GM23338 (cell line): ENCODE data around the gene PIGZ. TPM values are rescaled to one million over a fixed set of nuclear protein-coding genes. Genes with fewer than 3 reads are reported as not detected.

Experiments used
- ATAC-seq: fragments of 200-7000 bp; cut with Tn5 transposase; 3 replicates; pipeline ENCODE4 v1.9.1; 2020
- DNase-seq: peaks from one replicate; pipeline ENCODE4 v3.0.0-alpha.2; 2015; ENCODE audit warnings: low spot score
- H2AFZ ChIP-seq: fragments of 200-600 bp; sonication (generic); 2 replicates; pipeline ENCODE4 v1.8.0; 2016; ENCODE audit warnings: antibody characterized with exemption, mild to moderate bottlenecking, moderate library complexity
- H3F3A ChIP-seq: fragments of 200-600 bp; sonication (generic); replicated peaks from 2 replicates; pipeline ENCODE4 v1.8.0; 2017; ENCODE audit warnings: antibody characterized with exemption, mixed run types, low read depth
- H3K27ac ChIP-seq: fragments of 200-600 bp; sonication (generic); 2 replicates; pipeline ENCODE4 v1.6.1; 2016; ENCODE audit warnings: low read depth
- H3K27me3 ChIP-seq: fragments of 200-600 bp; sonication (generic); 2 replicates; pipeline ENCODE4 v1.8.0; 2016; ENCODE audit warnings: mild to moderate bottlenecking, mixed run types, moderate library complexity; ENCODE audit not compliant: insufficient read depth
- H3K36me3 ChIP-seq: fragments of 200-600 bp; sonication (generic); 2 replicates; pipeline ENCODE4 v1.8.0; 2016; ENCODE audit warnings: mild to moderate bottlenecking; ENCODE audit not compliant: insufficient read depth
- H3K4me1 ChIP-seq: fragments of 200-600 bp; sonication (generic); 2 replicates; pipeline ENCODE4 v1.8.0; 2016; ENCODE audit warnings: mild to moderate bottlenecking, moderate library complexity; ENCODE audit not compliant: insufficient read depth
- H3K4me2 ChIP-seq: fragments of 200-600 bp; sonication (generic); 2 replicates; pipeline ENCODE4 v1.7.1; 2017; ENCODE audit warnings: mixed run types
- H3K4me3 ChIP-seq: fragments of 200-600 bp; sonication (generic); 2 replicates; pipeline ENCODE4 v1.6.1; 2016; ENCODE audit warnings: mixed run types
- H3K79me2 ChIP-seq: fragments of 200-600 bp; sonication (generic); replicated peaks from 2 replicates; pipeline ENCODE4 v1.8.0; 2017; ENCODE audit warnings: mild to moderate bottlenecking; ENCODE audit not compliant: insufficient read depth
- H3K9me2 ChIP-seq: fragments of 200-600 bp; sonication (generic); 2 replicates; pipeline ENCODE4 v1.8.0; 2017; ENCODE audit not compliant: insufficient read depth
- H4K20me1 ChIP-seq: fragments of 200-600 bp; sonication (generic); replicated peaks from 2 replicates; pipeline ENCODE4 v1.8.0; 2017; ENCODE audit warnings: mild to moderate bottlenecking; ENCODE audit not compliant: insufficient read depth
- H3K27ac Mint-ChIP-seq: 2 replicates; pipeline ENCODE4 v1.8.0; 2020; ENCODE audit warnings: inconsistent platforms, mild to moderate bottlenecking, moderate library complexity, mixed read lengths
- H3K27me3 Mint-ChIP-seq: 3 replicates; pipeline ENCODE4 v1.8.0; 2022; ENCODE audit warnings: low read depth, mild to moderate bottlenecking, moderate library complexity, mixed read lengths, inconsistent platforms; ENCODE audit not compliant: insufficient read depth, poor library complexity
- H3K36me3 Mint-ChIP-seq: 3 replicates; pipeline ENCODE4 v1.8.0; 2021; ENCODE audit warnings: low read depth, mild to moderate bottlenecking, inconsistent platforms, moderate library complexity, mixed read lengths
- H3K4me1 Mint-ChIP-seq: 3 replicates; pipeline ENCODE4 v1.8.0; 2020; ENCODE audit warnings: mild to moderate bottlenecking, inconsistent platforms, mixed read lengths
- H3K4me3 Mint-ChIP-seq: 3 replicates; pipeline ENCODE4 v1.8.0; 2021; ENCODE audit warnings: moderate library complexity, mild to moderate bottlenecking, inconsistent platforms, mixed read lengths
- H3K9me3 Mint-ChIP-seq: 3 replicates; pipeline ENCODE4 v1.8.0; 2020; ENCODE audit warnings: moderate library complexity, mild to moderate bottlenecking, inconsistent platforms, mixed read lengths
- CREB1 ChIP-seq: fragments of 250-450 bp; sonication (Bioruptor Pico); IDR thresholded peaks from 2 replicates; pipeline ENCODE4 v1.5.0; 2020; ENCODE audit warnings: low read depth, mild to moderate bottlenecking, moderate library complexity
- EZH2 ChIP-seq: fragments of 200-600 bp; sonication (generic); IDR thresholded peaks from one replicate; pipeline ENCODE4 v1.8.0; 2017; ENCODE audit warnings: antibody characterized with exemption, mild to moderate bottlenecking, low read depth; ENCODE audit not compliant: unreplicated experiment
- EZH2phosphoT487 ChIP-seq: fragments of 200-600 bp; sonication (generic); IDR thresholded peaks from one replicate; pipeline ENCODE4 v1.8.1; 2018; ENCODE audit warnings: antibody characterized with exemption; ENCODE audit not compliant: unreplicated experiment
- JUNB ChIP-seq: IDR thresholded peaks from one replicate; pipeline ENCODE4 v1.6.1; 2016; ENCODE audit warnings: antibody characterized with exemption; ENCODE audit not compliant: unreplicated experiment
- POLR2AphosphoS5 ChIP-seq: IDR thresholded peaks from 2 replicates; pipeline ENCODE4 v1.6.1; 2016; ENCODE audit warnings: antibody characterized with exemption, low read depth
- ZNF331 ChIP-seq: fragments of 250-450 bp; sonication (Bioruptor Pico); IDR thresholded peaks from 2 replicates; pipeline ENCODE4 v1.5.0; 2020; ENCODE audit warnings: low read depth, mild to moderate bottlenecking, moderate library complexity
- polyA plus RNA-seq: library from polyadenylated mRNA; unstranded; fragments of >200 nt; fragmentation: Nextera tagmentation; extraction: Ambion mirVana; gene quantifications from 2 replicates; pipeline ENCODE4 v1.2.1, GENCODE V29; 2016
- total RNA-seq: library from RNA; depleted of rRNA; stranded (reverse); fragments of >200 nt; shearing (Covaris generic); gene quantifications from 2 replicates; pipeline ENCODE4 v1.2.3, GENCODE V29; 2014
- TF ChIP-seq, protein P1 (sequence below): fragments of 250-450 bp; sonication (Bioruptor Pico); IDR thresholded peaks from 2 replicates; pipeline ENCODE4 v1.5.0; 2020; ENCODE audit warnings: mild to moderate bottlenecking, moderate library complexity
- TF ChIP-seq, protein P2 (sequence below), 2 experiments: fragments of 200-600 bp in 1 of 2; sonication (generic) in 1 of 2; conservative IDR thresholded peaks; 2 replicates each; pipeline versions ENCODE4 v1.5.1 to v1.6.1; 2016 to 2017; ENCODE audit warnings: antibody characterized with exemption in 2 of 2, low read depth in 2 of 2, mild to moderate bottlenecking in 2 of 2, moderate library complexity in 1 of 2
- TF ChIP-seq, protein P3 (sequence below): IDR thresholded peaks from one replicate; pipeline ENCODE4 v1.6.1; 2018; ENCODE audit warnings: antibody characterized with exemption; ENCODE audit not compliant: unreplicated experiment

The PIGZ gene
- total and polyA plus RNA-seq, 2 experiments from 2014 or later = 0.16 TPM; not detected in 1

DNA sequence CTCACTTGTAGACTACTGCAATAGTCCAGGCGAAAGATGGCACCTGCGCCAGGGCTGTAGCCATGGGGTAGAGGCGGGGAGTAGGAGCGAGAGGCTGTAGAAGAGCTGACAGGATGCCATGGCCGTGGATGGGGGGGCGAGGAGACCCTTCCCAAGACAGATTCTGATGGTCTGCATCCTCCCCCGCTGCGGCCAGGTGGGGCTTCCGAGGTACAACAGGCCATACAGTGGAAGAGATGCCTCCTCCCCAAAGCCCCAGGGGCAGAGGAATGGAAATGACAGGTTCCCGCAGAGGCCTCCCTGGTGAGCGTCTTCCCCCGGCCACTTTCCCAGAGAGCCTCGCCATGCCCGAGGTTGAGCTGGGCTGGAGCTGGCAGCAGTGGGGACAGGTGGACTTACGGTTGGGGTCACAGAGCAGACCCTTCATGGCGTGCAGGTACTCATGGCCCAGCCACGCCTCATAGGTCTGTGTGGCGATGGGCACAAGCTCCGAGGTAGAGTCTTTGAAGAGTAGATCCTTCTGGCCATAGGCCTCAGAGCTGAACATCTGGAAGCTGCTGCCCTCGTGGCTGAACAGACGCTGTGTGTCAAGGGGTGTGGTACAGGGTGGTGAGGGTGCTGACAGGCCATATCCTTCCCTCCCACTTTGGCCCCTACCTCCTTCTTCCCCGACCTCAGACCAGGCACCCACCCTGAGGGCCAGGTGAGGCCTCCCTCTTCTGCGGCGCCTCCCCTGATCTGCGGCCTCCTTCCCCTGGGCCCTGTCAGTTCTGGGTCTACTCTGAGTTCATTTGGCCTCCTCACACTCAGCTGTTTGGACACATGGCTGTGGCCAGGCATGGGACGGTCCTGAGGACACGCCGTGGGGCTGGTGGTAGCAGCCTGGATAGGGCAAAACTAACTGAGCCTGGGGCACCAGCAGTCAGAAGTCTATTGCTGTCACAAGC lies 47.4 kb upstream of the PIGZ start:
- H3K27ac Mint-ChIP-seq = no peak overlapping the region
- DNase-seq = no peak
- H3K36me3 Mint-ChIP-seq = no peaks in the 10 kb centered on the region
- no peaks in the 10 kb centered on the region for H3K27me3 ChIP-seq
- no peak overlapping the region for H3K4me3 Mint-ChIP-seq
- no peaks in the 10 kb centered on the region for H3F3A ChIP-seq
- ATAC-seq = no peak
- no peaks in the 10 kb centered on the region for H3K9me2 ChIP-seq
- H3K4me1 Mint-ChIP-seq = peaks cover 4% of the 10 kb centered on the region; the same call in 2 of the 3 replicates
- H3K79me2 ChIP-seq = no peaks in the 10 kb centered on the region
- no peaks in the 10 kb centered on the region for H4K20me1 ChIP-seq
- H3K4me2 ChIP-seq = no peak overlapping the region
- peaks cover 6% of the 10 kb centered on the region for H3K27me3 Mint-ChIP-seq
- no peaks in the 10 kb centered on the region for H3K9me3 Mint-ChIP-seq
- TF ChIP-seq JUNB = no peak
- TF ChIP-seq, protein P1, sequence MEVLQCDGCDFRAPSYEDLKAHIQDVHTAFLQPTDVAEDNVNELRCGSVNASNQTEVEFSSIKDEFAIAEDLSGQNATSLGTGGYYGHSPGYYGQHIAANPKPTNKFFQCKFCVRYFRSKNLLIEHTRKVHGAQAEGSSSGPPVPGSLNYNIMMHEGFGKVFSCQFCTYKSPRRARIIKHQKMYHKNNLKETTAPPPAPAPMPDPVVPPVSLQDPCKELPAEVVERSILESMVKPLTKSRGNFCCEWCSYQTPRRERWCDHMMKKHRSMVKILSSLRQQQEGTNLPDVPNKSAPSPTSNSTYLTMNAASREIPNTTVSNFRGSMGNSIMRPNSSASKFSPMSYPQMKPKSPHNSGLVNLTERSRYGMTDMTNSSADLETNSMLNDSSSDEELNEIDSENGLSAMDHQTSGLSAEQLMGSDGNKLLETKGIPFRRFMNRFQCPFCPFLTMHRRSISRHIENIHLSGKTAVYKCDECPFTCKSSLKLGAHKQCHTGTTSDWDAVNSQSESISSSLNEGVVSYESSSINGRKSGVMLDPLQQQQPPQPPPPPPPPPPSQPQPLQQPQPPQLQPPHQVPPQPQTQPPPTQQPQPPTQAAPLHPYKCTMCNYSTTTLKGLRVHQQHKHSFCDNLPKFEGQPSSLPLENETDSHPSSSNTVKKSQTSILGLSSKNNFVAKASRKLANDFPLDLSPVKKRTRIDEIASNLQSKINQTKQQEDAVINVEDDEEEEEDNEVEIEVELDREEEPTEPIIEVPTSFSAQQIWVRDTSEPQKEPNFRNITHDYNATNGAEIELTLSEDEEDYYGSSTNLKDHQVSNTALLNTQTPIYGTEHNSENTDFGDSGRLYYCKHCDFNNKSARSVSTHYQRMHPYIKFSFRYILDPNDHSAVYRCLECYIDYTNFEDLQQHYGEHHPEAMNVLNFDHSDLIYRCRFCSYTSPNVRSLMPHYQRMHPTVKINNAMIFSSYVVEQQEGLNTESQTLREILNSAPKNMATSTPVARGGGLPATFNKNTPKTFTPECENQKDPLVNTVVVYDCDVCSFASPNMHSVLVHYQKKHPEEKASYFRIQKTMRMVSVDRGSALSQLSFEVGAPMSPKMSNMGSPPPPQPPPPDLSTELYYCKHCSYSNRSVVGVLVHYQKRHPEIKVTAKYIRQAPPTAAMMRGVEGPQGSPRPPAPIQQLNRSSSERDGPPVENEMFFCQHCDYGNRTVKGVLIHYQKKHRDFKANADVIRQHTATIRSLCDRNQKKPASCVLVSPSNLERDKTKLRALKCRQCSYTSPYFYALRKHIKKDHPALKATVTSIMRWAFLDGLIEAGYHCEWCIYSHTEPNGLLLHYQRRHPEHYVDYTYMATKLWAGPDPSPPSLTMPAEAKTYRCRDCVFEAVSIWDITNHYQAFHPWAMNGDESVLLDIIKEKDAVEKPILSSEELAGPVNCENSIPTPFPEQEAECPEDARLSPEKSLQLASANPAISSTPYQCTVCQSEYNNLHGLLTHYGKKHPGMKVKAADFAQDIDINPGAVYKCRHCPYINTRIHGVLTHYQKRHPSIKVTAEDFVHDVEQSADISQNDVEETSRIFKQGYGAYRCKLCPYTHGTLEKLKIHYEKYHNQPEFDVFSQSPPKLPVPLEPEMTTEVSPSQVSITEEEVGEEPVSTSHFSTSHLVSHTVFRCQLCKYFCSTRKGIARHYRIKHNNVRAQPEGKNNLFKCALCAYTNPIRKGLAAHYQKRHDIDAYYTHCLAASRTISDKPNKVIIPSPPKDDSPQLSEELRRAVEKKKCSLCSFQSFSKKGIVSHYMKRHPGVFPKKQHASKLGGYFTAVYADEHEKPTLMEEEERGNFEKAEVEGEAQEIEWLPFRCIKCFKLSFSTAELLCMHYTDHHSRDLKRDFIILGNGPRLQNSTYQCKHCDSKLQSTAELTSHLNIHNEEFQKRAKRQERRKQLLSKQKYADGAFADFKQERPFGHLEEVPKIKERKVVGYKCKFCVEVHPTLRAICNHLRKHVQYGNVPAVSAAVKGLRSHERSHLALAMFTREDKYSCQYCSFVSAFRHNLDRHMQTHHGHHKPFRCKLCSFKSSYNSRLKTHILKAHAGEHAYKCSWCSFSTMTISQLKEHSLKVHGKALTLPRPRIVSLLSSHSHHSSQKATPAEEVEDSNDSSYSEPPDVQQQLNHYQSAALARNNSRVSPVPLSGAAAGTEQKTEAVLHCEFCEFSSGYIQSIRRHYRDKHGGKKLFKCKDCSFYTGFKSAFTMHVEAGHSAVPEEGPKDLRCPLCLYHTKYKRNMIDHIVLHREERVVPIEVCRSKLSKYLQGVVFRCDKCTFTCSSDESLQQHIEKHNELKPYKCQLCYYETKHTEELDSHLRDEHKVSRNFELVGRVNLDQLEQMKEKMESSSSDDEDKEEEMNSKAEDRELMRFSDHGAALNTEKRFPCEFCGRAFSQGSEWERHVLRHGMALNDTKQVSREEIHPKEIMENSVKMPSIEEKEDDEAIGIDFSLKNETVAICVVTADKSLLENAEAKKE (CRISPR knock-in tag) = no peak
- TF ChIP-seq, protein P2, sequence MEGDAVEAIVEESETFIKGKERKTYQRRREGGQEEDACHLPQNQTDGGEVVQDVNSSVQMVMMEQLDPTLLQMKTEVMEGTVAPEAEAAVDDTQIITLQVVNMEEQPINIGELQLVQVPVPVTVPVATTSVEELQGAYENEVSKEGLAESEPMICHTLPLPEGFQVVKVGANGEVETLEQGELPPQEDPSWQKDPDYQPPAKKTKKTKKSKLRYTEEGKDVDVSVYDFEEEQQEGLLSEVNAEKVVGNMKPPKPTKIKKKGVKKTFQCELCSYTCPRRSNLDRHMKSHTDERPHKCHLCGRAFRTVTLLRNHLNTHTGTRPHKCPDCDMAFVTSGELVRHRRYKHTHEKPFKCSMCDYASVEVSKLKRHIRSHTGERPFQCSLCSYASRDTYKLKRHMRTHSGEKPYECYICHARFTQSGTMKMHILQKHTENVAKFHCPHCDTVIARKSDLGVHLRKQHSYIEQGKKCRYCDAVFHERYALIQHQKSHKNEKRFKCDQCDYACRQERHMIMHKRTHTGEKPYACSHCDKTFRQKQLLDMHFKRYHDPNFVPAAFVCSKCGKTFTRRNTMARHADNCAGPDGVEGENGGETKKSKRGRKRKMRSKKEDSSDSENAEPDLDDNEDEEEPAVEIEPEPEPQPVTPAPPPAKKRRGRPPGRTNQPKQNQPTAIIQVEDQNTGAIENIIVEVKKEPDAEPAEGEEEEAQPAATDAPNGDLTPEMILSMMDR (conservative IDR thresholded peaks at IDR 0.05; ENCODE audit: low read depth in 2 of 2) = no peak
- no peak for TF ChIP-seq EZH2
- TF ChIP-seq POLR2AphosphoS5 = no peak
- no peak for TF ChIP-seq ZNF331 (CRISPR knock-in tag)
- TF ChIP-seq, protein P3, sequence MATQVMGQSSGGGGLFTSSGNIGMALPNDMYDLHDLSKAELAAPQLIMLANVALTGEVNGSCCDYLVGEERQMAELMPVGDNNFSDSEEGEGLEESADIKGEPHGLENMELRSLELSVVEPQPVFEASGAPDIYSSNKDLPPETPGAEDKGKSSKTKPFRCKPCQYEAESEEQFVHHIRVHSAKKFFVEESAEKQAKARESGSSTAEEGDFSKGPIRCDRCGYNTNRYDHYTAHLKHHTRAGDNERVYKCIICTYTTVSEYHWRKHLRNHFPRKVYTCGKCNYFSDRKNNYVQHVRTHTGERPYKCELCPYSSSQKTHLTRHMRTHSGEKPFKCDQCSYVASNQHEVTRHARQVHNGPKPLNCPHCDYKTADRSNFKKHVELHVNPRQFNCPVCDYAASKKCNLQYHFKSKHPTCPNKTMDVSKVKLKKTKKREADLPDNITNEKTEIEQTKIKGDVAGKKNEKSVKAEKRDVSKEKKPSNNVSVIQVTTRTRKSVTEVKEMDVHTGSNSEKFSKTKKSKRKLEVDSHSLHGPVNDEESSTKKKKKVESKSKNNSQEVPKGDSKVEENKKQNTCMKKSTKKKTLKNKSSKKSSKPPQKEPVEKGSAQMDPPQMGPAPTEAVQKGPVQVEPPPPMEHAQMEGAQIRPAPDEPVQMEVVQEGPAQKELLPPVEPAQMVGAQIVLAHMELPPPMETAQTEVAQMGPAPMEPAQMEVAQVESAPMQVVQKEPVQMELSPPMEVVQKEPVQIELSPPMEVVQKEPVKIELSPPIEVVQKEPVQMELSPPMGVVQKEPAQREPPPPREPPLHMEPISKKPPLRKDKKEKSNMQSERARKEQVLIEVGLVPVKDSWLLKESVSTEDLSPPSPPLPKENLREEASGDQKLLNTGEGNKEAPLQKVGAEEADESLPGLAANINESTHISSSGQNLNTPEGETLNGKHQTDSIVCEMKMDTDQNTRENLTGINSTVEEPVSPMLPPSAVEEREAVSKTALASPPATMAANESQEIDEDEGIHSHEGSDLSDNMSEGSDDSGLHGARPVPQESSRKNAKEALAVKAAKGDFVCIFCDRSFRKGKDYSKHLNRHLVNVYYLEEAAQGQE = no peak
- TF ChIP-seq EZH2phosphoT487 = no peak
- TF ChIP-seq CREB1 = no peak
- H3K36me3 ChIP-seq = no peaks in the 10 kb centered on the region
- no peak overlapping the region for H3K27ac ChIP-seq
- H2AFZ ChIP-seq = no peak overlapping the region
- H3K4me3 ChIP-seq = no peak overlapping the region
- no peaks in the 10 kb centered on the region; the same call in 1 of the 2 replicates for H3K4me1 ChIP-seq
